SHP77 (cell line): ENCODE data around the gene VSTM2B.
"Not testable (repeated sequence)": the region's sequence is repeated elsewhere in the genome, so short reads cannot be mapped to it uniquely, and the experiment has no call there.

Experiments
- DNase-seq, 2 experiments: peaks; one replicate each; lab custom pipeline; 2025; lab: John Stamatoyannopoulos, UW

The VSTM2B gene

DNA sequence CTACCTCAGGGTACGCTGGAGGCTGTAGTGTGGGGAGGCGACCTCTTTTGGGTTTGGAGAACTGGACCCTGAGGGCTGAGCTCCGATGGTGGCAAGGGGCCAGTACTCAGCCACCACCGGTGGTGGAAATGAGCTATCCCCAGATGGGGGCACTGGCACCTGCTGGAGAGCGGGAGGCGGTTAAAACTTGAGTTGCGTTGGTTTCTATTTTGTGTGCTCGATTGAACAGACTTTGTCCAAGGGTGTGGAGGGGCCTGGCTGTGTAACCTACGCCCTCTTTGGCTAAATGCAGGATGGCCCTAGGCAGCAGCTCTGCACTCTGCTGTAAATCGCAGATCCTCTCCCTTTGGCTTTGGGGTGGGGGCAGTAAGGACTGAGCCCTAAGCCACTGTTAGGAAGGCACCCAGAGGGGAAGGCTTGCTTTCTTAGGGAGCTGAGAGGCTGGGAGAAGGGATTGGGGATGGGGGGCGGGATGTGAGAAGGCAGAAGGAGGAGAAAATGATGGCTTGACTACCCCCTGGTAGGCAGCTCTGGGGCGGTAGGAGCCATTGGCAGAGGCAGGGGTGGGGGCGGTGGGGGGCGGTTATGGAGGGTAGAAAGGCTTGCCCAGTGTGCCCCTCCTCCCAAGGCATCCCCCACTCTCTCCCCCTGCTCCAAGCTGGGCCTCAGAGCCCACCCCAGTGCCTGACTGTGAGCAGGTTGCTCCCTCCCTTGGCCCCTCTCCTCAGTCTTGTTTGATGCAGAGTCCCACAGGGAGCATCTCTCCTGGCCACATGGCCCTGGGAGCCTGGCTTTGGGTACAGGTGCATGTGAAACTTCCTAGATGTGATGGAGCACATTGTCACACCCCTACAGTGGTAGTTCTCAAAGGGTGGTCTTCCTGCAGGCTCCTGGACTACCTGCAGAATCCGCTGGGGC is 5.0 kb downstream of the VSTM2B start:
- no peak for DNase-seq

GRCh38 chr19:29531458-29532025 is 5.7 kb downstream of the VSTM2B start:
- DNase-seq: no peak

GRCh38 chr19:29532097-29532496 is 6.3 kb downstream of the VSTM2B start:
- no peak for DNase-seq

DNA sequence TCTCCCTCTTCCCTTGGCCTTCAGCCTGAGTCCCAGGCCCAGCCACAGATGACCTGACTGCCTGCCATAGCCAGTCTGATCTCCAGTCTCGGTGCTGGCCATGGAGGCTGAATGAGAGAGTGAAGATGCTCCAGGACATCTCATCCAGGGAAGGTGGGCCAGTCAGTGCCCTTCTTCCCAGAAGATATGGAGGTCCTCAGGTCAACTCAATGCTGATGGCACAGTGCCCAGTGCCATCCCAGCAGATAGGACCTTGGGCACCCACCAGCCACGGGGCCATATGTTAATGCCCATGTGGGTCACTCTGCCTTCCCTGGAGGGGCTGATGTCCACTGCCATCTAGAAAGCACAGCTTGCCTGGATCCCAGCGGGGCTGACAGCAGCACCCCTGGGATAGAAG is 7.2 kb downstream of the VSTM2B start:
- no peak for DNase-seq

GRCh38 chr19:29533578-29534544 is 8.1 kb downstream of the VSTM2B start:
- no peak for DNase-seq

GRCh38 chr19:29535214-29535831 is 9.5 kb downstream of the VSTM2B start:
- DNase-seq: no peak

GRCh38 chr19:29535984-29536508 is 10.3 kb downstream of the VSTM2B start:
- no peak for DNase-seq

DNA sequence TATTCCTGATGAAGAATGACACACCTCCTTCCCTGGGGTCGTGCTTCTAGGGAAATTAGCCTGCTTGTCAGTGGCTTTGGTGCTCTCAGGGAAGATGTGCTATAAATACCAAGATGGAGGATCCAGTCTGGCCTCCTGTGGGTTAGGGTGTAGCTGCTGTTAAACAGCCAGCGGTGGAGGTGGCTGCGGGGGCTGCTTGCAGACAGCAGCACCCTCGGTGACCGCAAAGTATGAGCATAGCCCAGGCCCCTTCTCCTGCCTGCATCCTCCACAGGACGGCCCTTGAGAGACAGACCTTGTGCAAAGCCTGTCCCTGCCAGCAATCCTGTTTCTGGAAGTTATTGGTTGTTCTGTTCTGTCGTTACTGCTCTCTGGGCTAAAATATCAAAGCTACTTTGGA is 11.4 kb downstream of the VSTM2B start:
- DNase-seq: no peak

DNA sequence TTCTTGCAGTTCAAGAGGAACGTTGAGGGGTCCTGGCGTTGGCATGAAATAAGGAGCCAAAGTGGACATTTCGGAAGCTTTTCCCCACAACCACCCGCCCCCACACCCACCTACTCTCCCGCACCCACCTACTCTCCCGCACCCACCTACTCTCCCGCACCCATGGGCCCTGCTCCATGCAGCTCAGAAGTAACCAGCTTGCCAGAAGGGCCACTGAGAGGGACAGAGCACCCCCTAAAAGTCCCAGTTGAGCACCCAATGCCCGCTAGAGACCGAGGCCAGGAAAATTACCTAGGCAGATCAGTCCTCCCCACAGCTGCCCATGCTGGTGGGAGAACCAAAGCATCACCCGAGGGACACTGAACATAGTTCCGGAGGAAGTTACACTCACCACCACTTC is 11.8 kb downstream of the VSTM2B start:
- no peak for DNase-seq

- DNase-seq: no peak
These were observed 12.4 kb downstream of the VSTM2B start for GRCh38 chr19:29538146-29538545.

DNA sequence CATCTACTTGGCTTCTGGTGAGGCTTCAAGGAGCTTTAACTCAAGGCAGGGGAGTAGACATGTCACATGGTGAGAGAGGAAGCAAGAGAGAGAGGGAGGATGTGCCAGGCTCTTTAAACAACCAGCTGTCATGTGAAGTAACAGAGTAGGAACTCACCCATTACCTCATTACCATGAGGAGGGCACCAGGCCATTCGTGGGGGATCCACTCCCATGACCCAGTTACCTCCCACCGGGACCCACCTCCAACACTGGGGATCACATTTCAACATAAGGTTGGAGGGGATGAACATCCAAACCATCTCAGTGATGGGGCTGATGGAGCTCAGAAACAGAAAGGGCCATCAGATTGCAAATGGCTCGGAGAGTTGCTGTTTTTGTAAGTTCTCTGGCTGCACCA is 12.9 kb downstream of the VSTM2B start:
- DNase-seq: no peak

GRCh38 chr19:29539131-29539530 is 13.3 kb downstream of the VSTM2B start:
- DNase-seq: no peak

GRCh38 chr19:29539670-29540069 is 13.9 kb downstream of the VSTM2B start:
- no peak for DNase-seq

- DNase-seq: no peak
These were observed 14.3 kb downstream of the VSTM2B start for GRCh38 chr19:29540114-29540513.

DNA sequence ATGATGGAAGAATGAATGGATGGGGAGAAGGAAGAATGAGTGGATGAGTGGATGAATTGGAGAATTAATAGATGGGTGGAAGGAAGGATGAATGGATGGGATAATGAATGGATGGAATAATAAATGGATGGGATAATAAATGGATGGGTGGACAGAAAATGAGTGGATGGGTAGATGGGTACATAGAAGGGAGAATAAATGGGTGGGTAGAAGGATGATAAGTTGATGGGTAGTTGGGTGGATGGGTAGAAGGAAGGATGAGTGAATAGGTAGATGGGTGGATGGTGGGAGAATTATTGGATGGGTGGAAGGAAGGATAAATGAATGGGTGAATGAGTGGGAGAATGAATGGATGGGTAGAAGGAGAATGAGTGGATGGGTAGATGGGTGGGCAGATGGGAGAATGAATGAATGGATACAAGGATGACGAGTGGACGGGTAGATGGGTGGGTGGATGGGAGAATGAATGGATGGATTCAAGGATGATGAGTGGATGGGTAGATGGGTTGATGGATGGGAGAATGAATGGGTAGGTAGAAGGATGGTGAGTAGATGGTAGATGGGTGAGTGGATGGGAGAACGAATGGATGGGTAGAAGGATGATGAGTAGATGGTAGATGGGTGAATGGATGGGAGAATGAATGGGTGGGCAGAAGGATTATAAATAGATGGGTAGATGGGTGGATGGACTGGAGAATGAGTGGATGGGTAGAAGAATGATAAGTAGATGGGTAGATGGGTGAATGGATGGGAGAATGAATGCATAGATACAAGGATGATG is 15.9 kb downstream of the VSTM2B start:
- no peak for DNase-seq

DNA sequence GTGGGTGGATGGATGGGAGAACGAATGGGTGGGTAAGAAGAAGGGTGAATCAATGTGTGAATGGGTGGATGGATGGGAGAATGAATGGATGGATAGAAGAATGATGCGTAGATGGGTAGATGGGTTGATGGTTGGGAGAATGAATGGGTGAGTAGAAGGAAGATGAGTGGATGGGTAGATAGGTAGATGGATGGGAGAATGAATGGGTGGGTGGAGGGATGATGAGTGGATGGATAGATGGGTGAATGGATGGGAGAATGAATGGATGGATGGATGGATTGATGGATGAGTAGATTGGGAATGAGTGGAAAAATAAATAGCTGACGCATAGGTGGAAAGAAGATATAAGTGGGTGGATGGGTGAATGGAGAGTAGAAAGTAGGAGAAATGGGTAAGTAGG is 16.5 kb downstream of the VSTM2B start:
- no peak for DNase-seq

- no peak for DNase-seq
These were observed 17.0 kb downstream of the VSTM2B start for GRCh38 chr19:29542776-29543175.

DNA sequence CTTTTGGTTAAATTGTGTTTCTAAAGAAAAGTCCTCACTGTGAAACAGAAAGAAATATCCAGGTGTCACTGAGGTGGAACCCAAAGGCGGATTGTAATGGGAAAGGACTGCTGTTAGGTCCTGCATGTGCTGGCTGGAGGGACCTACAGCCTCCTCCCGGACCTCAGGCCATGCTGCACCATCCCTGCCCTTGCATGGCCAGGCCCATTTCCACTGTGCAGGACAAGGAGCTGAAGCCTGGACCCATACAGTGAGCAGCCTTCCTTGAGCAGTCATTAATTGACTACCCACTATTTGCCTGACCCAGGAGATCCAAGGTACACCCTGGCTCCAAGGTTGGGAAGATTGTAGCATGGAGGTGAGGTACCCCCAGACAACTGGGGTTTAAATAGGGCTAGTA is 17.6 kb downstream of the VSTM2B start:
- no peak for DNase-seq

GRCh38 chr19:29544656-29545360 is 19.0 kb downstream of the VSTM2B start:
- no peak for DNase-seq

DNA sequence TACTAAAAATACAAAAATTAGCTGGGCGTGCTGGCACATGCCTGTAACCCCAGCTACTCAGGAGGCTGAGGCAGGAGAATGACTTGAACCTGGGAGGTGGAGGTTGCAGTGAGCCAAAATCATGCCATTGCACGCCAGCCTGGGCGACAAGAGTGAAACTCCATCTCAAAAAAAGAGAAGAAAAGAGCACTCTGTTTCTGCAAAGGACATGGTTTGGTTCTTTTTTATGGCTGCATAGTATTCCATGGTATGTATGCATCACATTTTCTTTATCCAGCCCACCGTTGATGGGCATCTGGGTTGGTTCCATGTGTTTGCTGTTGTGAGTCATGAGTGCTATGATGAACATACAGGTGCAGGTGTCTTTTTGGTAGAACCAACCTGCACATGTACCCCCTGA is 19.7 kb downstream of the VSTM2B start:
- DNase-seq: not testable (repeated sequence)
